Heart left ventricle (tissue), 16 donors: ENCODE measurements around the gene CEP112. TPM values are rescaled to one million over a fixed set of nuclear protein-coding genes. Genes with fewer than 3 reads are reported as not detected.

ENCODE experiments used
- ATAC-seq, 4 donors: fragments of 200-7000 bp; cut with Tn5 transposase; one replicate each; pipeline ENCODE4 v1.9.1; 2020 to 2022; ENCODE audit warnings: moderate library complexity in 4 of 4, mild to moderate bottlenecking in 3 of 4, moderate number of reproducible peaks in 1 of 4
- DNase-seq, 5 donors: peaks; one replicate each; pipeline ENCODE4 v3.0.0-alpha.2; 2020
- H3K27ac ChIP-seq, 12 donors: fragments of 200-600 bp; sonication (generic) in 4 of 12; one replicate each; pipeline versions ENCODE4 v1.5.0 to v1.8.0; 2016 to 2022; ENCODE audit warnings: mild to moderate bottlenecking in 2 of 12
- H3K27me3 ChIP-seq, 9 donors: fragments of 200-600 bp; sonication (generic) in 2 of 9; one replicate each; pipeline versions ENCODE4 v1.5.1 to v1.8.0; 2016 to 2022; ENCODE audit warnings: mild to moderate bottlenecking in 3 of 9
- H3K36me3 ChIP-seq, 9 donors: fragments of 200-600 bp; sonication (generic) in 2 of 9; one replicate each; pipeline versions ENCODE4 v1.5.0 to v1.8.0; 2018 to 2022; ENCODE audit warnings: mild to moderate bottlenecking in 2 of 9
- H3K4me1 ChIP-seq, 12 donors: fragments of 200-600 bp; sonication (generic) in 4 of 12; one replicate each; pipeline versions ENCODE4 v1.5.0 to v1.8.0; 2016 to 2022; ENCODE audit warnings: mild to moderate bottlenecking in 3 of 12
- H3K4me3 ChIP-seq, 12 donors: fragments of 200-600 bp; sonication (generic) in 4 of 12; one replicate each; pipeline versions ENCODE4 v1.5.0 to v1.8.0; 2017 to 2022; ENCODE audit warnings: mild to moderate bottlenecking in 9 of 12, moderate library complexity in 4 of 12
- H3K9me3 ChIP-seq, 12 donors: fragments of 200-600 bp; sonication (generic) in 4 of 12; one replicate each; pipeline versions ENCODE4 v1.5.0 to v1.8.0; 2016 to 2022; ENCODE audit warnings: mild to moderate bottlenecking in 1 of 12
- CTCF ChIP-seq, 12 donors: fragments of 200-600 bp; sonication (generic) in 4 of 12; IDR thresholded peaks; one replicate each; pipeline versions ENCODE4 v1.5.0 to v1.8.0; 2018 to 2022; ENCODE audit warnings: antibody characterized with exemption in 12 of 12, mild to moderate bottlenecking in 5 of 12
- POLR2A ChIP-seq, 2 donors: fragments of 450-650 bp; IDR thresholded peaks; one replicate each; pipeline ENCODE4 v1.6.1; 2017; ENCODE audit warnings: antibody characterized with exemption in 2 of 2, mild to moderate bottlenecking in 2 of 2, moderate library complexity in 2 of 2
- WGBS, 4 donors: extraction: QIAGEN DNeasy Blood & Tissue Kit in 2 of 4; methylation state at CpG; one replicate each; pipeline versions ENCODE4 v1.1.5 to v1.1.7; 2013 to 2018; 5-methylcytosine and 5-hydroxymethylcytosine counted together
- intact Hi-C, 10 donors: fragments of 100-400 bp; cut with DNase I; formaldehyde crosslinking; loops; one replicate each; pipeline versions ENCODE4 v1.11.1 to v1.14.2; 2022
- polyA plus RNA-seq, 2 donors: library from polyadenylated mRNA; stranded (reverse); fragments of 200-250 nt; gene quantifications; one replicate each; pipeline ENCODE4 v1.2.3, GENCODE V29; 2013
- total RNA-seq, 9 donors: library from RNA; depleted of rRNA in 2 of 9; stranded (reverse); fragments of >200 nt in 2 of 9; fragmentation: NEBNext Ultra II Directional in 3 of 9; extraction: Animal tissue kit (Norgen Biotek cat#: 25700) in 3 of 9; gene quantifications; one replicate each; pipeline versions ENCODE4 v1.1.0 to v1.2.4, GENCODE V29; 2016 to 2023
- donor health status: ischemic (EF 13 %, LVEDD 7.1; RV severe dilation, severe dysfunction).
- donor health status: healthy with polysubstance abuse.
- donor health status: DM: no; HTN: yes; CAD: no.
- donor health status: DM: no; HTN: no; CAD: no.
- donor health status: ischemic (EF 25% LVEDD 6.9; RV normal size, moderate dysfunction).
- donor health status: ischemic (EF 25% LVEDD 5.7; RV mildly dilated, moderate dysfunction).
- donor health status: healthy.
- donor health status: DM: yes; HTN: yes; CAD: no.
- donor health status: ischemic (EF 35%, LVEDD 5.7; RV mildly dilated, moderate dysfunction).
- donor health status: nonischemic (EF 11% LVEDD 7.7; RV severe dilation, severe dysfunction).
- donor health status: DM: yes; HTN: yes; CAD: no.
- donor health status: PGD.
- donor health status: ischemic (EF 29% LVEDD 5.4; RV normal size, mild dysfunction).
- donor health status: nonischemic (EF 23%, LVEDD 6.1; RV moderate dilation, normal function).

CEP112 gene
- total and polyA plus RNA-seq, 11 donors = 5.5 to 28.3 (median 14.3) TPM

- Histone ChIP-seq H3K36me3 (no peaks in the 10 kb centered on the region), H3K4me3 (no peak overlapping the region), H3K9me3 (no peaks in the 10 kb centered on the region), H3K4me1 (no peaks in the 10 kb centered on the region), H3K27ac (no peak overlapping the region), H3K27me3 (peaks cover 0 to 3% (median 0%) of the 10 kb centered on the region in 9 donors)
- intact Hi-C loops = no loop called here
- WGBS, 4 donors = 90 to 95% (median 93%) methylated on average over 3 of the region's 3 CpGs
- no peak for TF ChIP-seq POLR2A (IDR thresholded peaks at IDR 0.05)
- no peak for TF ChIP-seq CTCF (IDR thresholded peaks at IDR 0.05)
- DNase-seq (no peak), ATAC-seq (no peak)
These were observed 23.6 kb upstream of the CEP112 start for GRCh38 chr17:66215529-66215911.

GRCh38 chr17:66214884-66215528 lies 23.1 kb upstream of the CEP112 start:
- TF ChIP-seq CTCF (IDR thresholded peaks at IDR 0.05) (no peak), POLR2A (IDR thresholded peaks at IDR 0.05) (no peak)
- no peaks in the 10 kb centered on the region for H3K9me3 ChIP-seq
- no peak overlapping the region for H3K4me3 ChIP-seq
- no peaks in the 10 kb centered on the region for H3K36me3 ChIP-seq
- WGBS, 4 donors = 77 to 92% (median 87%) methylated on average over 5 of the region's 5 CpGs
- no peak overlapping the region for H3K27ac ChIP-seq
- no peak for DNase-seq
- intact Hi-C loops = no loop called here
- H3K4me1 ChIP-seq = no peaks in the 10 kb centered on the region
- ATAC-seq = no peak
- peaks cover 0 to 3% (median 0%) of the 10 kb centered on the region in 9 donors for H3K27me3 ChIP-seq

- Histone ChIP-seq H3K4me3 (no peak overlapping the region), H3K4me1 (peaks cover 0 to 18% (median 0%) of the 10 kb centered on the region in 12 donors), H3K27me3 (no peaks in the 10 kb centered on the region), H3K9me3 (peaks cover 0 to 7% (median 0%) of the 10 kb centered on the region in 12 donors), H3K27ac (no peak overlapping the region), H3K36me3 (no peaks in the 10 kb centered on the region)
- intact Hi-C loops = no loop called here
- no peak for ATAC-seq
- no peak for DNase-seq
- 92 to 95% (median 94%) methylated on average over 9 of the region's 9 CpGs for WGBS, 4 donors
- TF ChIP-seq CTCF (IDR thresholded peaks at IDR 0.05) (no peak), POLR2A (IDR thresholded peaks at IDR 0.05) (no peak)
These were observed 19.3 kb upstream of the CEP112 start for GRCh38 chr17:66211047-66211810.

- H3K4me3 ChIP-seq = no peak overlapping the region
- H3K27ac ChIP-seq = no peak overlapping the region
- H3K4me1 ChIP-seq = peaks cover 0 to 18% (median 0%) of the 10 kb centered on the region in 12 donors
- H3K36me3 ChIP-seq = no peaks in the 10 kb centered on the region
- no peaks in the 10 kb centered on the region for H3K27me3 ChIP-seq
- TF ChIP-seq POLR2A (IDR thresholded peaks at IDR 0.05) = no peak
- no peak for TF ChIP-seq CTCF (IDR thresholded peaks at IDR 0.05)
- DNase-seq (no peak), ATAC-seq (no peak)
- intact Hi-C loops = no loop called here
- H3K9me3 ChIP-seq = peaks cover 0 to 7% (median 0%) of the 10 kb centered on the region in 12 donors
- 90 to 94% (median 92%) methylated on average over 2 of the region's 2 CpGs for WGBS, 4 donors
These were observed 18.3 kb upstream of the CEP112 start for GRCh38 chr17:66210208-66210574.
